Suprapubic skin (tissue), 4 donors: ENCODE results near the gene CITED1.

Source experiments
- EP300 ChIP-seq: sonication (generic); formaldehyde crosslinking; IDR thresholded peaks from one replicate; pipeline ENCODE4 v1.6.1; 2017; ENCODE audit warnings: antibody characterized with exemption
- POLR2A ChIP-seq, 2 donors: fragments of 450-650 bp; IDR thresholded peaks; one replicate each; pipeline ENCODE4 v1.6.1; 2017; ENCODE audit warnings: antibody characterized with exemption in 2 of 2, mild to moderate bottlenecking in 2 of 2, moderate library complexity in 2 of 2
- POLR2AphosphoS5 ChIP-seq, 3 donors: sonication (generic); formaldehyde crosslinking; IDR thresholded peaks; one replicate each; pipeline ENCODE4 v1.6.1; 2017; ENCODE audit warnings: antibody characterized with exemption in 3 of 3
- TF ChIP-seq, protein P1 (sequence below), 2 donors: fragments of 200-600 bp in 1 of 2; fragments of 450-650 bp in 1 of 2; sonication (generic) in 1 of 2; IDR thresholded peaks; one replicate each; pipeline ENCODE4 v1.5.1; 2016 to 2019; ENCODE audit warnings: antibody characterized with exemption in 2 of 2, mild to moderate bottlenecking in 1 of 2, moderate library complexity in 1 of 2

DNA sequence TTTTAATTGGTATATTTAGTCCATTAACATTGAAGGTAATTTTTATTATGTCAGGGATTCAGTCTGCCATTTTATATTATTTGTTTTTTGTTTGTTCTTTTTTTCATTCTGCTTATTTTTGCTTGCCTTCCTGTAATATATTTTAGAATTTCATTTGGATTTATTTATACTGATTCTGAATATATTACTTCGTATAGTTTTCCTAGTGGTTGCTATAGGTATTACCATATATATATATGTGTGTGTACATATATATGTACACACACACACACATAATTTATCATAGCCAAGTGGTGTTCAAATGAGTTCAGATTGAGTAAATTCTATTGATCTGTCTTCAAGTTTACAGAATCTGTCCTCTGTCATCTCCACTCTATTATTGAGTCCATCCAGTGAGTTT, 11.2 kb downstream of the CITED1 start:
- TF ChIP-seq, protein P1, sequence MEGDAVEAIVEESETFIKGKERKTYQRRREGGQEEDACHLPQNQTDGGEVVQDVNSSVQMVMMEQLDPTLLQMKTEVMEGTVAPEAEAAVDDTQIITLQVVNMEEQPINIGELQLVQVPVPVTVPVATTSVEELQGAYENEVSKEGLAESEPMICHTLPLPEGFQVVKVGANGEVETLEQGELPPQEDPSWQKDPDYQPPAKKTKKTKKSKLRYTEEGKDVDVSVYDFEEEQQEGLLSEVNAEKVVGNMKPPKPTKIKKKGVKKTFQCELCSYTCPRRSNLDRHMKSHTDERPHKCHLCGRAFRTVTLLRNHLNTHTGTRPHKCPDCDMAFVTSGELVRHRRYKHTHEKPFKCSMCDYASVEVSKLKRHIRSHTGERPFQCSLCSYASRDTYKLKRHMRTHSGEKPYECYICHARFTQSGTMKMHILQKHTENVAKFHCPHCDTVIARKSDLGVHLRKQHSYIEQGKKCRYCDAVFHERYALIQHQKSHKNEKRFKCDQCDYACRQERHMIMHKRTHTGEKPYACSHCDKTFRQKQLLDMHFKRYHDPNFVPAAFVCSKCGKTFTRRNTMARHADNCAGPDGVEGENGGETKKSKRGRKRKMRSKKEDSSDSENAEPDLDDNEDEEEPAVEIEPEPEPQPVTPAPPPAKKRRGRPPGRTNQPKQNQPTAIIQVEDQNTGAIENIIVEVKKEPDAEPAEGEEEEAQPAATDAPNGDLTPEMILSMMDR (IDR thresholded peaks at IDR 0.05): no peak
- TF ChIP-seq POLR2A (IDR thresholded peaks at IDR 0.05) (no peak), EP300 (no peak), POLR2AphosphoS5 (IDR thresholded peaks at IDR 0.05) (no peak)
